HL-60 (cell line): ENCODE results near the gene CCM2.

Experiments
- CTCF ChIP-seq: IDR thresholded peaks from one replicate; pipeline ENCODE4 v1.5.1; 2011; ENCODE audit warnings: low read length, control low read depth, inconsistent platforms; ENCODE audit not compliant: insufficient read depth
- REST ChIP-seq: IDR thresholded peaks from 2 replicates; pipeline ENCODE4 v1.6.1; 2012; ENCODE audit warnings: low read depth; ENCODE audit not compliant: insufficient replicate concordance

GRCh38 chr7:45017253-45017652 is 17.3 kb downstream of the CCM2 start:
- no peak for TF ChIP-seq CTCF
- TF ChIP-seq REST = no peak
